CD4-positive, CD25-positive, alpha-beta regulatory T cell (primary cell): ENCODE measurements around the gene PLA2G4B. TPM values are rescaled to one million over a fixed set of nuclear protein-coding genes. Genes with fewer than 3 reads are reported as not detected.

Source experiments
- ATAC-seq, 2 donors: fragments of 150-1000 bp; cut with Tn5 transposase; one replicate each; pipeline ENCODE4 v1.10.0; 2021; ENCODE audit warnings: low read depth in 2 of 2, moderate number of reproducible peaks in 2 of 2, moderate library complexity in 1 of 2
- DNase-seq, 3 donors: peaks; one replicate each; pipeline versions ENCODE4 v3.0.0 to v3.0.0-alpha.2; 2012 to 2022; ENCODE audit warnings: mixed read lengths in 1 of 3
- H3K27ac ChIP-seq: one replicate; pipeline ENCODE4 v1.7.0; 2013; ENCODE audit warnings: mild to moderate bottlenecking, low read length; ENCODE audit not compliant: insufficient read depth, poor library complexity, severe bottlenecking
- H3K27me3 ChIP-seq: one replicate; pipeline ENCODE4 v1.7.0; 2013; ENCODE audit warnings: low read length; ENCODE audit not compliant: control insufficient read depth, insufficient read depth
- H3K36me3 ChIP-seq: one replicate; pipeline ENCODE4 v1.7.0; 2013; ENCODE audit warnings: mild to moderate bottlenecking, low read length, moderate library complexity; ENCODE audit not compliant: control insufficient read depth, insufficient read depth
- H3K4me1 ChIP-seq: 2 replicates; pipeline ENCODE4 v1.7.0; 2013; ENCODE audit warnings: mild to moderate bottlenecking, low read length; ENCODE audit not compliant: insufficient read depth, control insufficient read depth, poor library complexity, severe bottlenecking
- H3K4me3 ChIP-seq: one replicate; pipeline ENCODE4 v1.7.0; 2013; ENCODE audit warnings: low read depth, mild to moderate bottlenecking, low read length, moderate library complexity
- H3K9me3 ChIP-seq, 2 experiments: 1 replicate in 1 of 2; 2 replicates in 1 of 2; pipeline ENCODE4 v1.7.0; 2013; ENCODE audit warnings: low read length in 2 of 2, mild to moderate bottlenecking in 1 of 2, moderate library complexity in 1 of 2; ENCODE audit not compliant: control insufficient read depth in 2 of 2
- H3K27ac Mint-ChIP-seq, 3 donors: one replicate each; pipeline ENCODE4 v1.8.0; 2020 to 2022; ENCODE audit warnings: mild to moderate bottlenecking in 3 of 3, mixed read lengths in 3 of 3, moderate library complexity in 2 of 3
- H3K27me3 Mint-ChIP-seq: one replicate; pipeline ENCODE4 v1.8.0; 2022; ENCODE audit warnings: mild to moderate bottlenecking, mixed read lengths
- H3K36me3 Mint-ChIP-seq: one replicate; pipeline ENCODE4 v1.8.0; 2020; ENCODE audit warnings: mixed read lengths
- H3K4me1 Mint-ChIP-seq, 4 donors: one replicate each; pipeline ENCODE4 v1.8.0; 2020 to 2022; ENCODE audit warnings: mixed read lengths in 4 of 4, mild to moderate bottlenecking in 1 of 4
- H3K4me3 Mint-ChIP-seq, 4 donors: one replicate each; pipeline ENCODE4 v1.8.0; 2020 to 2022; ENCODE audit warnings: mild to moderate bottlenecking in 4 of 4, mixed read lengths in 4 of 4, moderate library complexity in 3 of 4
- H3K9me3 Mint-ChIP-seq, 7 donors: one replicate each; pipeline ENCODE4 v1.8.0; 2020 to 2022; ENCODE audit warnings: mixed read lengths in 7 of 7, mild to moderate bottlenecking in 3 of 7, moderate library complexity in 2 of 7
- polyA plus RNA-seq, 4 donors: library from polyadenylated mRNA; unstranded; fragments of 300-500 nt; fragmentation: Illumina TruSeq; gene quantifications; one replicate each; pipeline ENCODE4 v1.2.3, GENCODE V29; 2021
- total RNA-seq: library from RNA; stranded (reverse); gene quantifications from one replicate; pipeline ENCODE4 v1.2.3, GENCODE V29; 2022

PLA2G4B gene
- total and polyA plus RNA-seq, 5 donors from 2014 or later: 0.42 to 30.1 (median 2.3) TPM

- Histone ChIP-seq H3K9me3 (no peaks in the 10 kb centered on the region), H3K36me3 (no peaks in the 10 kb centered on the region), H3K27me3 (no peaks in the 10 kb centered on the region), H3K27ac (no peak overlapping the region), H3K4me3 (no peak overlapping the region), H3K4me1 (no peaks in the 10 kb centered on the region)
- no peak for DNase-seq
- H3K27ac Mint-ChIP-seq: no peak overlapping the region
- no peak for ATAC-seq
- H3K36me3 Mint-ChIP-seq: no peaks in the 10 kb centered on the region
- peaks cover 0 to 4% (median 0%) of the 10 kb centered on the region in 4 donors for H3K4me1 Mint-ChIP-seq
- no peak overlapping the region for H3K4me3 Mint-ChIP-seq
- H3K9me3 Mint-ChIP-seq: no peaks in the 10 kb centered on the region
- H3K27me3 Mint-ChIP-seq: no peaks in the 10 kb centered on the region
These were observed 15.8 kb downstream of the PLA2G4B start for GRCh38 chr15:41854443-41854842.

- H3K4me3 Mint-ChIP-seq: no peak overlapping the region
- no peak overlapping the region for H3K4me3 ChIP-seq
- no peaks in the 10 kb centered on the region for H3K27me3 Mint-ChIP-seq
- H3K27me3 ChIP-seq: no peaks in the 10 kb centered on the region
- H3K27ac ChIP-seq: no peak overlapping the region
- H3K4me1 ChIP-seq: no peaks in the 10 kb centered on the region
- H3K27ac Mint-ChIP-seq: no peak overlapping the region
- H3K9me3 ChIP-seq: no peaks in the 10 kb centered on the region
- peaks cover 0 to 5% (median 2%) of the 10 kb centered on the region in 4 donors for H3K4me1 Mint-ChIP-seq
- DNase-seq: no peak
- no peaks in the 10 kb centered on the region for H3K36me3 ChIP-seq
- no peaks in the 10 kb centered on the region for H3K36me3 Mint-ChIP-seq
- no peaks in the 10 kb centered on the region for H3K9me3 Mint-ChIP-seq
- ATAC-seq: no peak
These were observed 16.8 kb downstream of the PLA2G4B start for GRCh38 chr15:41855261-41855961.

GRCh38 chr15:41856262-41856661, 17.6 kb downstream of the PLA2G4B start:
- ATAC-seq (no peak), DNase-seq (no peak)
- H3K4me3 Mint-ChIP-seq: no peak overlapping the region
- no peaks in the 10 kb centered on the region for H3K27me3 ChIP-seq
- H3K9me3 ChIP-seq: no peaks in the 10 kb centered on the region
- no peak overlapping the region for H3K27ac Mint-ChIP-seq
- H3K36me3 Mint-ChIP-seq: no peaks in the 10 kb centered on the region
- H3K27ac ChIP-seq: no peak overlapping the region
- H3K27me3 Mint-ChIP-seq: no peaks in the 10 kb centered on the region
- no peak overlapping the region for H3K4me3 ChIP-seq
- H3K4me1 Mint-ChIP-seq: peaks cover 0 to 5% (median under 1%) of the 10 kb centered on the region in 4 donors
- no peaks in the 10 kb centered on the region for H3K36me3 ChIP-seq
- H3K4me1 ChIP-seq: no peaks in the 10 kb centered on the region
- no peaks in the 10 kb centered on the region for H3K9me3 Mint-ChIP-seq

GRCh38 chr15:41856716-41857115, 18.1 kb downstream of the PLA2G4B start:
- no peaks in the 10 kb centered on the region for H3K4me1 ChIP-seq
- no peak for ATAC-seq
- no peaks in the 10 kb centered on the region for H3K36me3 Mint-ChIP-seq
- no peaks in the 10 kb centered on the region for H3K9me3 Mint-ChIP-seq
- no peak overlapping the region for H3K27ac Mint-ChIP-seq
- H3K27me3 ChIP-seq: no peaks in the 10 kb centered on the region
- H3K27ac ChIP-seq: no peak overlapping the region
- no peak overlapping the region for H3K4me3 ChIP-seq
- H3K4me3 Mint-ChIP-seq: no peak overlapping the region
- H3K27me3 Mint-ChIP-seq: no peaks in the 10 kb centered on the region
- H3K4me1 Mint-ChIP-seq: peaks cover 0 to 5% (median 0%) of the 10 kb centered on the region in 4 donors
- H3K36me3 ChIP-seq: no peaks in the 10 kb centered on the region
- H3K9me3 ChIP-seq: no peaks in the 10 kb centered on the region
- no peak for DNase-seq

- Histone ChIP-seq H3K36me3 (no peaks in the 10 kb centered on the region), H3K4me1 (no peaks in the 10 kb centered on the region), H3K9me3 (no peaks in the 10 kb centered on the region), H3K27ac (no peak overlapping the region), H3K4me3 (no peak overlapping the region), H3K27me3 (no peaks in the 10 kb centered on the region)
- no peaks in the 10 kb centered on the region for H3K36me3 Mint-ChIP-seq
- no peak overlapping the region for H3K27ac Mint-ChIP-seq
- ATAC-seq (no peak), DNase-seq (no peak)
- peaks cover 0 to 5% (median 0%) of the 10 kb centered on the region in 4 donors for H3K4me1 Mint-ChIP-seq
- no peaks in the 10 kb centered on the region for H3K27me3 Mint-ChIP-seq
- no peaks in the 10 kb centered on the region for H3K9me3 Mint-ChIP-seq
- H3K4me3 Mint-ChIP-seq: no peak overlapping the region
These were observed 18.7 kb downstream of the PLA2G4B start for GRCh38 chr15:41857316-41857715.

- Mint-ChIP-seq H3K36me3 (no peaks in the 10 kb centered on the region), H3K27ac (no peak overlapping the region), H3K4me1 (peaks cover 0 to 5% (median 0%) of the 10 kb centered on the region in 4 donors), H3K4me3 (no peak overlapping the region), H3K9me3 (no peaks in the 10 kb centered on the region), H3K27me3 (no peaks in the 10 kb centered on the region)
- Histone ChIP-seq H3K36me3 (no peaks in the 10 kb centered on the region), H3K4me1 (no peaks in the 10 kb centered on the region), H3K4me3 (no peak overlapping the region), H3K27me3 (no peaks in the 10 kb centered on the region), H3K27ac (no peak overlapping the region), H3K9me3 (no peaks in the 10 kb centered on the region)
- ATAC-seq: no peak
- DNase-seq: no peak
These were observed 20.1 kb downstream of the PLA2G4B start for GRCh38 chr15:41858756-41859155.

- Mint-ChIP-seq H3K4me3 (no peak overlapping the region), H3K27me3 (no peaks in the 10 kb centered on the region), H3K36me3 (no peaks in the 10 kb centered on the region), H3K9me3 (no peaks in the 10 kb centered on the region), H3K27ac (peak overlapping the region in 1 of 3 donors; percentile 62), H3K4me1 (peaks cover 0 to 5% (median 0%) of the 10 kb centered on the region in 4 donors)
- H3K36me3 ChIP-seq: no peaks in the 10 kb centered on the region
- H3K9me3 ChIP-seq: no peaks in the 10 kb centered on the region
- no peak overlapping the region for H3K27ac ChIP-seq
- no peaks in the 10 kb centered on the region for H3K4me1 ChIP-seq
- ATAC-seq: no peak
- H3K27me3 ChIP-seq: no peaks in the 10 kb centered on the region
- H3K4me3 ChIP-seq: no peak overlapping the region
- DNase-seq: no peak
These were observed 21.6 kb downstream of the PLA2G4B start for GRCh38 chr15:41860049-41860828.
